Measurements from ENCODE around the gene TFCP2L1. TPM values are rescaled to one million over a fixed set of nuclear protein-coding genes. Genes with fewer than 3 reads are reported as not detected.

The TFCP2L1 gene
- total RNA-seq, 1 donor from 2014 or later: 0.14 TPM

- DNase-seq: peak; percentile 35
- Histone ChIP-seq H3K27ac (replicated peaks) (no peak overlapping the region), H3K4me3 (no peak overlapping the region), H3K9me3 (replicated peaks) (no peaks in the 10 kb centered on the region), H3K4me1 (peaks cover 6% of the 10 kb centered on the region), H3K27me3 (ENCODE audit: low read depth) (no peaks in the 10 kb centered on the region), H3K36me3 (no peaks in the 10 kb centered on the region)
- intact Hi-C loops (cut with micrococcal nuclease): no loop called here
- no peak for TF ChIP-seq CTCF (IDR thresholded peaks at IDR 0.05; ENCODE audit: borderline replicate concordance)
These were observed 8.7 kb upstream of the TFCP2L1 start for GRCh38 chr2:121293450-121294325.

GRCh38 chr2:121291251-121291580, 6.2 kb upstream of the TFCP2L1 start:
- peaks cover 6% of the 10 kb centered on the region for H3K4me1 ChIP-seq
- DNase-seq: no peak
- no peak overlapping the region for H3K27ac ChIP-seq (replicated peaks)
- no peaks in the 10 kb centered on the region for H3K27me3 ChIP-seq (ENCODE audit: low read depth)
- TF ChIP-seq CTCF (IDR thresholded peaks at IDR 0.05; ENCODE audit: borderline replicate concordance): no peak
- intact Hi-C loops (cut with micrococcal nuclease): no loop called here
- H3K36me3 ChIP-seq: no peaks in the 10 kb centered on the region
- no peak overlapping the region for H3K4me3 ChIP-seq
- H3K9me3 ChIP-seq (replicated peaks): no peaks in the 10 kb centered on the region

- no peaks in the 10 kb centered on the region for H3K36me3 ChIP-seq
- H3K4me3 ChIP-seq: no peak overlapping the region
- no peak overlapping the region for H3K27ac ChIP-seq (replicated peaks)
- no peaks in the 10 kb centered on the region for H3K9me3 ChIP-seq (replicated peaks)
- no peak for DNase-seq
- intact Hi-C loops (cut with micrococcal nuclease): no loop called here
- TF ChIP-seq CTCF (IDR thresholded peaks at IDR 0.05; ENCODE audit: borderline replicate concordance): no peak
- peaks cover 17% of the 10 kb centered on the region for H3K4me1 ChIP-seq
- peaks cover 17% of the 10 kb centered on the region for H3K27me3 ChIP-seq (ENCODE audit: low read depth)
These were observed 4.3 kb upstream of the TFCP2L1 start for GRCh38 chr2:121289271-121289670.

GRCh38 chr2:121288454-121289231, 3.6 kb upstream of the TFCP2L1 start:
- H3K4me1 ChIP-seq: peaks cover 19% of the 10 kb centered on the region
- H3K27me3 ChIP-seq (ENCODE audit: low read depth): peaks cover 24% of the 10 kb centered on the region
- no peak for DNase-seq
- TF ChIP-seq CTCF (IDR thresholded peaks at IDR 0.05; ENCODE audit: borderline replicate concordance): no peak
- H3K27ac ChIP-seq (replicated peaks): no peak overlapping the region
- H3K4me3 ChIP-seq: no peak overlapping the region
- H3K36me3 ChIP-seq: no peaks in the 10 kb centered on the region
- intact Hi-C loops (cut with micrococcal nuclease): no loop called here
- no peaks in the 10 kb centered on the region for H3K9me3 ChIP-seq (replicated peaks)

GRCh38 chr2:121287956-121288355, 3.0 kb upstream of the TFCP2L1 start:
- Histone ChIP-seq H3K4me3 (no peak overlapping the region), H3K27me3 (ENCODE audit: low read depth) (peaks cover 31% of the 10 kb centered on the region), H3K9me3 (replicated peaks) (no peaks in the 10 kb centered on the region), H3K36me3 (no peaks in the 10 kb centered on the region), H3K27ac (replicated peaks) (no peak overlapping the region), H3K4me1 (peaks cover 13% of the 10 kb centered on the region)
- no peak for DNase-seq
- intact Hi-C loops (cut with micrococcal nuclease): no loop called here
- TF ChIP-seq CTCF (IDR thresholded peaks at IDR 0.05; ENCODE audit: borderline replicate concordance): no peak

Data from left ventricle myocardium inferior (tissue), 1 donor.